ENCODE data around the gene SYT1. TPM values are rescaled to one million over a fixed set of nuclear protein-coding genes. Genes with fewer than 3 reads are reported as not detected.

Gene SYT1
- total and polyA plus RNA-seq, 2 of the 4 experiments (the other 2 are of a cell fraction), result 2.8 to 3.0 TPM

- H3K23ac ChIP-seq (ENCODE audit: low read depth, low read length), result no peak overlapping the region
- H3K18ac ChIP-seq (ENCODE audit: low read depth, low read length), result no peak overlapping the region
- ChIA-PET POLR2A (ENCODE audit: unreplicated experiment) (no interaction called here), CTCF (interaction anchor here (1.2 to 1.4 kb wide), 2 partner anchors 9 to 19 kb away, joined by 3 read pairs; no protein-coding TSS in a partner anchor)
- no peak overlapping the region for H3K14ac ChIP-seq (replicated peaks; ENCODE audit: low read depth, low read length)
- no peaks in the 10 kb centered on the region for H3K9me3 ChIP-seq (ENCODE audit: control insufficient read depth, insufficient read depth, low read length)
- no peaks in the 10 kb centered on the region for H3K79me1 ChIP-seq (ENCODE audit: low read depth in 1 of 2, low read length in 2 of 2)
- no peaks in the 10 kb centered on the region for H3K36me3 ChIP-seq (ENCODE audit: control insufficient read depth, insufficient read depth, low read length)
- no peak overlapping the region for H3K9ac ChIP-seq (ENCODE audit: low read depth, low read length)
- no peak overlapping the region for H2BK5ac ChIP-seq (ENCODE audit: low read depth, low read length, poor library complexity, severe bottlenecking)
- no peak overlapping the region for H2AK9ac ChIP-seq (replicated peaks; ENCODE audit: low read depth, low read length, poor library complexity)
- in situ Hi-C loops (cut with MboI; ENCODE audit: low sequenced_read_pairs) (no loop called here), intact Hi-C loops (cut with micrococcal nuclease) (no loop called here), dilution Hi-C loops (cut with HindIII; ENCODE audit: low sequenced_read_pairs, unreplicated experiment) (no loop called here)
- DNase-seq (no peak), ATAC-seq (ENCODE audit: low read depth) (no peak)
- H4K8ac ChIP-seq (ENCODE audit: low read depth in 2 of 2, low read length in 2 of 2), result no peak overlapping the region
- no peak overlapping the region for H2BK20ac ChIP-seq (ENCODE audit: low read depth, low read length)
- no peak overlapping the region for H3K4me2 ChIP-seq (ENCODE audit: low read depth, low read length)
- H4K5ac ChIP-seq (ENCODE audit: low read depth, low read length), result no peak overlapping the region
- H2AK5ac ChIP-seq (ENCODE audit: low read depth, low read length), result no peak overlapping the region
- 0 out of 2 replicates have a peak, but pooled peaks cover 2% of the 10 kb centered on the region for H3K4me1 ChIP-seq (ENCODE audit: control insufficient read depth, insufficient read depth, low read length)
- H2AFZ ChIP-seq (replicated peaks; ENCODE audit: low read length, poor library complexity), result no peak overlapping the region
- no CpG with 5 or more reads among the region's 2 CpGs for WGBS, 2 experiments (ENCODE audit: extremely low coverage in 2 of 2, insufficient read length in 1 of 2)
- H3K27me3 ChIP-seq (ENCODE audit: control insufficient read depth, insufficient read depth, low read length), result no peaks in the 10 kb centered on the region
- H3K4me3 ChIP-seq (ENCODE audit: insufficient read depth, low read depth, low read length), result no peak overlapping the region
- H3K27ac ChIP-seq (ENCODE audit: insufficient read depth, low read length), result no peak overlapping the region
- no peaks in the 10 kb centered on the region for H4K20me1 ChIP-seq (ENCODE audit: insufficient read depth, low read length)
- H2BK120ac ChIP-seq (ENCODE audit: low read depth, low read length), result no peak overlapping the region
- H3K4ac ChIP-seq (ENCODE audit: low read depth, low read length), result no peak overlapping the region
- H3K9me1 ChIP-seq (ENCODE audit: insufficient read depth, low read length), result peaks cover 5% of the 10 kb centered on the region; the same call in 1 of the 2 replicates
- TF ChIP-seq BHLHE40 (IDR thresholded peaks at IDR 0.05; ENCODE audit: low read depth, low read length) (no peak), MAZ (IDR thresholded peaks at IDR 0.05; ENCODE audit: borderline replicate concordance, low read depth, low read length) (no peak), RFX5 (IDR thresholded peaks at IDR 0.05; ENCODE audit: low read depth, low read length) (no peak), CEBPB (IDR thresholded peaks at IDR 0.05; ENCODE audit: low read depth, low read length) (no peak)
- TF ChIP-seq, protein P1, sequence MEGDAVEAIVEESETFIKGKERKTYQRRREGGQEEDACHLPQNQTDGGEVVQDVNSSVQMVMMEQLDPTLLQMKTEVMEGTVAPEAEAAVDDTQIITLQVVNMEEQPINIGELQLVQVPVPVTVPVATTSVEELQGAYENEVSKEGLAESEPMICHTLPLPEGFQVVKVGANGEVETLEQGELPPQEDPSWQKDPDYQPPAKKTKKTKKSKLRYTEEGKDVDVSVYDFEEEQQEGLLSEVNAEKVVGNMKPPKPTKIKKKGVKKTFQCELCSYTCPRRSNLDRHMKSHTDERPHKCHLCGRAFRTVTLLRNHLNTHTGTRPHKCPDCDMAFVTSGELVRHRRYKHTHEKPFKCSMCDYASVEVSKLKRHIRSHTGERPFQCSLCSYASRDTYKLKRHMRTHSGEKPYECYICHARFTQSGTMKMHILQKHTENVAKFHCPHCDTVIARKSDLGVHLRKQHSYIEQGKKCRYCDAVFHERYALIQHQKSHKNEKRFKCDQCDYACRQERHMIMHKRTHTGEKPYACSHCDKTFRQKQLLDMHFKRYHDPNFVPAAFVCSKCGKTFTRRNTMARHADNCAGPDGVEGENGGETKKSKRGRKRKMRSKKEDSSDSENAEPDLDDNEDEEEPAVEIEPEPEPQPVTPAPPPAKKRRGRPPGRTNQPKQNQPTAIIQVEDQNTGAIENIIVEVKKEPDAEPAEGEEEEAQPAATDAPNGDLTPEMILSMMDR (conservative IDR thresholded peaks at IDR 0.05; ENCODE audit: low read depth, low read length), result no peak
- BruUV-seq (replicated peaks), result no TSS peak
- H4K91ac ChIP-seq (ENCODE audit: insufficient read depth, low read depth, low read length), result no peak overlapping the region
- no peak overlapping the region for H3K56ac ChIP-seq (ENCODE audit: extremely low read depth, insufficient read depth, low read length)
- H2BK15ac ChIP-seq (ENCODE audit: low read depth, low read length), result no peak overlapping the region
Observed at GRCh38 chr12:79393842-79394241, 529.3 kb downstream of the SYT1 start.
